Cardiac muscle cell (in vitro differentiated cells and primary cell): ENCODE results near the gene DIAPH2. TPM values are rescaled to one million over a fixed set of nuclear protein-coding genes. Genes with fewer than 3 reads are reported as not detected.

Experiments
- DNase-seq, 2 donors: peaks; one replicate each; pipeline versions ENCODE4 v3.0.0 to v3.0.0-alpha.2; 2010 to 2017; ENCODE audit warnings: low read depth in 1 of 2, low spot score in 1 of 2
- H3K27ac ChIP-seq: fragments of 200-600 bp; sonication (generic); 2 replicates; pipeline ENCODE4 v1.5.1; 2016
- H3K27me3 ChIP-seq: fragments of 200-600 bp; sonication (generic); 2 replicates; pipeline ENCODE4 v1.6.0; 2016; ENCODE audit warnings: control low read depth
- H3K36me3 ChIP-seq: fragments of 200-600 bp; sonication (generic); 2 replicates; pipeline ENCODE4 v1.5.1; 2016; ENCODE audit warnings: control low read depth
- H3K4me1 ChIP-seq: fragments of 200-600 bp; sonication (generic); 2 replicates; pipeline ENCODE4 v1.8.1; 2017; ENCODE audit warnings: low read depth, mild to moderate bottlenecking, mixed run types
- H3K4me3 ChIP-seq: fragments of 200-600 bp; sonication (generic); 2 replicates; pipeline ENCODE4 v1.5.1; 2016; ENCODE audit warnings: mild to moderate bottlenecking
- H3K9me3 ChIP-seq: fragments of 200-600 bp; sonication (generic); 2 replicates; pipeline ENCODE4 v1.5.1; 2017; ENCODE audit warnings: low read depth, mild to moderate bottlenecking, control low read depth
- CTCF ChIP-seq: IDR thresholded peaks from 2 replicates; pipeline ENCODE4 v1.5.1; 2012; ENCODE audit warnings: low read depth, mild to moderate bottlenecking, low read length
- polyA plus RNA-seq: library from polyadenylated mRNA; unstranded; fragments of >200 nt; fragmentation: Nextera tagmentation; extraction: Ambion mirVana; gene quantifications from 2 replicates; pipeline ENCODE4 v1.2.1, GENCODE V29; 2016
- total RNA-seq: library from RNA; depleted of rRNA; stranded (reverse); fragments of >200 nt; gene quantifications from 2 replicates; pipeline ENCODE4 v1.2.3, GENCODE V29; 2016

Gene DIAPH2
- total and polyA plus RNA-seq, 2 experiments from 2014 or later = 9.1 to 18.4 TPM

GRCh38 chrX:96907516-96908272, 223.1 kb downstream of the DIAPH2 start:
- no peak overlapping the region for H3K27ac ChIP-seq
- no peaks in the 10 kb centered on the region for H3K4me1 ChIP-seq
- no peak for TF ChIP-seq CTCF
- no peaks in the 10 kb centered on the region for H3K36me3 ChIP-seq
- DNase-seq = no peak
- no peak overlapping the region for H3K4me3 ChIP-seq
- no peaks in the 10 kb centered on the region for H3K27me3 ChIP-seq
- H3K9me3 ChIP-seq = no peaks in the 10 kb centered on the region

GRCh38 chrX:96909291-96909690, 224.6 kb downstream of the DIAPH2 start:
- Histone ChIP-seq H3K4me3 (no peak overlapping the region), H3K4me1 (peaks cover 3% of the 10 kb centered on the region), H3K27me3 (no peaks in the 10 kb centered on the region), H3K36me3 (no peaks in the 10 kb centered on the region), H3K27ac (no peak overlapping the region), H3K9me3 (no peaks in the 10 kb centered on the region)
- no peak for TF ChIP-seq CTCF
- DNase-seq = no peak

GRCh38 chrX:96918864-96919263, 234.2 kb downstream of the DIAPH2 start:
- Histone ChIP-seq H3K27me3 (no peaks in the 10 kb centered on the region), H3K4me1 (peaks cover 4% of the 10 kb centered on the region), H3K4me3 (no peak overlapping the region), H3K36me3 (no peaks in the 10 kb centered on the region), H3K9me3 (no peaks in the 10 kb centered on the region), H3K27ac (no peak overlapping the region)
- TF ChIP-seq CTCF = no peak
- DNase-seq = no peak

DNA sequence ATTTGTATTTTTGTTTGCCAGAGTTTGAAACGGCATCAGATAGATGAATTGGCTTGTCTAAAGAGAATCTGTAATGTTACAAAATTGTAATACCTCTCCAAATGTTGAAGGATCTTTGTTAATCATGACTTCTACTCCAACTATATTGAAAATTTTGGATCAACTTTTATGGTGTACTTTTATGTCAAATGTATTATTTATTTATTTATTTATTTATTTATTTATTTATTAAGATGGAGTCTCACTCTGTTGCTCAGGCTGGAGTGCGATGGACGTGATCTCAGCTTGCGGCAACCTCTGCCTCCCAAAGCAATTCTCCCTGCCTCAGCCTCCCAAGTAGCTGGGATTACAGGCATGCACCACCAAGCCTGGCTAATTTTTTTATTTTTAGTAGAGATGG, 235.0 kb downstream of the DIAPH2 start:
- no peak overlapping the region for H3K27ac ChIP-seq
- no peaks in the 10 kb centered on the region for H3K9me3 ChIP-seq
- TF ChIP-seq CTCF = no peak
- no peaks in the 10 kb centered on the region for H3K36me3 ChIP-seq
- H3K4me1 ChIP-seq = no peaks in the 10 kb centered on the region
- no peak for DNase-seq
- H3K27me3 ChIP-seq = no peaks in the 10 kb centered on the region
- H3K4me3 ChIP-seq = no peak overlapping the region

DNA sequence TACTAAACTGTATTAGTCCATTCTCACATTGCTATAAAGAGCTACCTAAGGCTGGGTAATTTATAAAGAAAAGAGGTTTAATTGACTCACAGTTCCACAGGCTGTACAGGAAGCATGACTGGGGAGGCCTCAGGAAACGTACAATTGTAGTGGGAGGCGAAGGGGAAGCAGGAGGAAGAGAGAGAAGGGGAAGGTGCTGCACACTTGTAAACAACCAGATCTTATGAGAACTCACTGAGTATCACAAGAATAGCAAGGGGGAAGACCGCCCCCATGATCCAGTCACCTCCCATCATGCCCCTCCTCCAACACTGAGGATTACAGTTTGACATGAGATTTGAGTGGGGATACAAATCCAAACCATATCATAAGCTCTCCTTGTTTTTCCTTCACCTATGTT, 239.9 kb downstream of the DIAPH2 start:
- Histone ChIP-seq H3K27me3 (no peaks in the 10 kb centered on the region), H3K4me1 (no peaks in the 10 kb centered on the region), H3K4me3 (no peak overlapping the region), H3K36me3 (no peaks in the 10 kb centered on the region), H3K27ac (no peak overlapping the region), H3K9me3 (no peaks in the 10 kb centered on the region)
- TF ChIP-seq CTCF = no peak
- no peak for DNase-seq

DNA sequence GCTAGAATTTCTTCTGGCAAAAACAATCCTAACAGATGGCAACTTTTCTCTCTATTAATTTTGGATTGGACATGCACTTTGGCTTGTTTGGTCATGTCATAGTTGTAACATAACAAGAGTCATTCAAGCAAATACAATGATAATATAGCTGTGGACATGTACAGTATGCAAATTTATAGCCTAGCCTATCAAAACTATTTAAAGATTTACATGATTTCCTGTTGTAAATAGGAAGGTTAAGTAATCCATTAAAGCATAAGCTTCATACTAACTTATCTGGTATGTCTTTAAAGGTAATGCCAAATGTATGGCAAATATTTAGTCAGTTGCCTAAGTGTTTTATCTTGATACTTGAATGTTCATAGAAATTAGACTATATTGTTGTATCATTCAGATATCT, 244.4 kb downstream of the DIAPH2 start:
- no peaks in the 10 kb centered on the region for H3K27me3 ChIP-seq
- no peak overlapping the region for H3K27ac ChIP-seq
- DNase-seq = no peak
- H3K36me3 ChIP-seq = no peaks in the 10 kb centered on the region
- no peak for TF ChIP-seq CTCF
- no peaks in the 10 kb centered on the region for H3K9me3 ChIP-seq
- H3K4me1 ChIP-seq = no peaks in the 10 kb centered on the region
- H3K4me3 ChIP-seq = no peak overlapping the region
